H9 (cell line): Measurements from ENCODE around the gene CCL11. TPM values are rescaled to one million over a fixed set of nuclear protein-coding genes. Genes with fewer than 3 reads are reported as not detected.

Experiments used
- DNase-seq: peaks from one replicate; pipeline ENCODE4 v3.0.0-alpha.2; 2017
- H2AFZ ChIP-seq: one replicate; pipeline ENCODE4 v1.6.1; 2013; ENCODE audit warnings: mild to moderate bottlenecking, low read length, control low read depth, moderate library complexity
- H2AK5ac ChIP-seq: 2 replicates; pipeline ENCODE4 v1.6.1; 2013; ENCODE audit warnings: low read length, control low read depth, mixed read lengths; ENCODE audit not compliant: insufficient read length
- H2BK120ac ChIP-seq: one replicate; pipeline ENCODE4 v1.6.1; 2013; ENCODE audit warnings: low read depth, mild to moderate bottlenecking, low read length, control low read depth, inconsistent platforms; ENCODE audit not compliant: poor library complexity, severe bottlenecking
- H2BK12ac ChIP-seq: 2 replicates; pipeline ENCODE4 v1.6.1; 2013; ENCODE audit warnings: low read length, control low read depth, mixed read lengths, low read depth; ENCODE audit not compliant: insufficient read length
- H2BK15ac ChIP-seq: 2 replicates; pipeline ENCODE4 v1.6.1; 2013; ENCODE audit warnings: low read depth, low read length, control low read depth
- H2BK20ac ChIP-seq: one replicate; pipeline ENCODE4 v1.6.1; 2013; ENCODE audit warnings: low read depth, mild to moderate bottlenecking, low read length, control low read depth, inconsistent platforms; ENCODE audit not compliant: poor library complexity, severe bottlenecking
- H2BK5ac ChIP-seq: 2 replicates; pipeline ENCODE4 v1.6.1; 2013; ENCODE audit warnings: low read length, control low read depth, mixed read lengths; ENCODE audit not compliant: insufficient read length
- H3K14ac ChIP-seq: 2 replicates; pipeline ENCODE4 v1.6.1; 2013; ENCODE audit warnings: low read length, control low read depth; ENCODE audit not compliant: insufficient read depth
- H3K18ac ChIP-seq: 2 replicates; pipeline ENCODE4 v1.6.1; 2013; ENCODE audit warnings: low read depth, mild to moderate bottlenecking, mixed read lengths, low read length, control low read depth; ENCODE audit not compliant: insufficient read length
- H3K23ac ChIP-seq: 2 replicates; pipeline ENCODE4 v1.6.1; 2013; ENCODE audit warnings: low read length, control low read depth, mixed read lengths, low read depth; ENCODE audit not compliant: insufficient read length
- H3K23me2 ChIP-seq: 2 replicates; pipeline ENCODE4 v1.6.1; 2013; ENCODE audit warnings: low read depth, mild to moderate bottlenecking, mixed read lengths, low read length, control low read depth; ENCODE audit not compliant: insufficient read length, poor library complexity, severe bottlenecking
- H3K27ac ChIP-seq: 2 replicates; pipeline ENCODE4 v1.5.1; 2013; ENCODE audit warnings: low read length, control low read depth, mixed read lengths, low read depth; ENCODE audit not compliant: insufficient read length
- H3K27me3 ChIP-seq: 2 replicates; pipeline ENCODE4 v1.6.1; 2013; ENCODE audit warnings: low read length, control low read depth, inconsistent platforms; ENCODE audit not compliant: insufficient read depth
- H3K4ac ChIP-seq: 2 replicates; pipeline ENCODE4 v1.6.1; 2013; ENCODE audit warnings: low read depth, mild to moderate bottlenecking, control low read depth, inconsistent platforms, low read length, moderate library complexity
- H3K4me1 ChIP-seq: 2 replicates; pipeline ENCODE4 v1.6.1; 2013; ENCODE audit warnings: low read length, control low read depth, inconsistent platforms; ENCODE audit not compliant: insufficient read depth
- H3K4me2 ChIP-seq: 2 replicates; pipeline ENCODE4 v1.6.1; 2013; ENCODE audit warnings: low read length, control low read depth, mixed read lengths; ENCODE audit not compliant: insufficient read length, insufficient read depth
- H3K56ac ChIP-seq: 2 replicates; pipeline ENCODE4 v1.6.1; 2013; ENCODE audit warnings: low read depth, mild to moderate bottlenecking, mixed read lengths, low read length, control low read depth; ENCODE audit not compliant: insufficient read length
- H3K79me1 ChIP-seq: 2 replicates; pipeline ENCODE4 v1.6.1; 2013; ENCODE audit warnings: low read depth, mild to moderate bottlenecking, moderate library complexity, low read length, control low read depth, inconsistent platforms; ENCODE audit not compliant: insufficient read depth, poor library complexity, severe bottlenecking
- H3K79me2 ChIP-seq: 2 replicates; pipeline ENCODE4 v1.6.1; 2013; ENCODE audit warnings: low read length, control low read depth, inconsistent platforms; ENCODE audit not compliant: insufficient read depth
- H3K9ac ChIP-seq: 2 replicates; pipeline ENCODE4 v1.6.1; 2013; ENCODE audit warnings: low read length, control low read depth, mixed read lengths; ENCODE audit not compliant: insufficient read length; ENCODE audit errors: extremely low read depth
- H3K9me3 ChIP-seq: one replicate; pipeline ENCODE4 v1.6.1; 2013; ENCODE audit warnings: low read depth, low read length, inconsistent platforms; ENCODE audit not compliant: control insufficient read depth
- H3T11ph ChIP-seq: one replicate; pipeline ENCODE4 v1.6.1; 2013; ENCODE audit warnings: mild to moderate bottlenecking, low read length, control low read depth, inconsistent platforms
- H4K20me1 ChIP-seq: one replicate; pipeline ENCODE4 v1.6.1; 2013; ENCODE audit not compliant: control insufficient read depth, insufficient read length, insufficient read depth
- H4K5ac ChIP-seq: 2 replicates; pipeline ENCODE4 v1.6.1; 2013; ENCODE audit warnings: low read depth, mild to moderate bottlenecking, mixed read lengths, low read length, control low read depth; ENCODE audit not compliant: insufficient read length
- H4K8ac ChIP-seq: replicated peaks from 2 replicates; pipeline ENCODE4 v1.6.1; 2013; ENCODE audit warnings: low read length, control low read depth, mixed read lengths, low read depth; ENCODE audit not compliant: insufficient read length
- H4K91ac ChIP-seq: 2 replicates; pipeline ENCODE4 v1.6.1; 2013; ENCODE audit warnings: low read depth, mild to moderate bottlenecking, moderate library complexity, mixed read lengths, low read length, control low read depth; ENCODE audit not compliant: insufficient read length
- H3K27ac Mint-ChIP-seq, 3 experiments: 2 replicates in 2 of 3; 3 replicates in 1 of 3; pipeline ENCODE4 v1.8.0; 2020 to 2021; ENCODE audit warnings: mixed read lengths in 3 of 3, mild to moderate bottlenecking in 1 of 3, moderate library complexity in 1 of 3
- H3K27me3 Mint-ChIP-seq: 2 replicates; pipeline ENCODE4 v1.8.0; 2021; ENCODE audit warnings: low read depth, mild to moderate bottlenecking, moderate library complexity, mixed read lengths
- H3K36me3 Mint-ChIP-seq, 3 experiments: 2 replicates in 2 of 3; 3 replicates in 1 of 3; pipeline ENCODE4 v1.8.0; 2020 to 2021; ENCODE audit warnings: low read depth in 3 of 3, mixed read lengths in 3 of 3; ENCODE audit not compliant: insufficient read depth in 1 of 3
- H3K4me1 Mint-ChIP-seq, 2 experiments: 2 replicates each; pipeline ENCODE4 v1.8.0; 2020; ENCODE audit warnings: mixed read lengths in 2 of 2
- H3K4me3 Mint-ChIP-seq, 2 experiments: 2 replicates in 1 of 2; 3 replicates in 1 of 2; pipeline ENCODE4 v1.8.0; 2020 to 2021; ENCODE audit warnings: mild to moderate bottlenecking in 2 of 2, mixed read lengths in 2 of 2, moderate library complexity in 1 of 2
- H3K9me3 Mint-ChIP-seq, 2 experiments: 2 replicates in 1 of 2; 3 replicates in 1 of 2; pipeline ENCODE4 v1.8.0; 2020; ENCODE audit warnings: mild to moderate bottlenecking in 2 of 2, mixed read lengths in 2 of 2, moderate library complexity in 1 of 2
- CTCF ChIP-seq: fragments of 200-600 bp; sonication (generic); conservative IDR thresholded peaks from 3 replicates; pipeline ENCODE4 v1.8.0; 2021; ENCODE audit warnings: antibody characterized with exemption, mild to moderate bottlenecking
- WGBS: extraction: QIAGEN DNeasy Blood & Tissue Kit; methylation state at CpG from one replicate; pipeline ENCODE4 v1.1.7; 2013; ENCODE audit warnings: missing lambda C conversion rate, low lambda C conversion rate, mixed read lengths; ENCODE audit not compliant: insufficient read length; ENCODE audit errors: extremely low coverage; 5-methylcytosine and 5-hydroxymethylcytosine counted together
- total RNA-seq: library from RNA; stranded (reverse); gene quantifications from 2 replicates; pipeline ENCODE4 v1.2.1, GENCODE V29; 2021

The CCL11 gene
- total RNA-seq, 1 experiment from 2014 or later: not detected

DNA sequence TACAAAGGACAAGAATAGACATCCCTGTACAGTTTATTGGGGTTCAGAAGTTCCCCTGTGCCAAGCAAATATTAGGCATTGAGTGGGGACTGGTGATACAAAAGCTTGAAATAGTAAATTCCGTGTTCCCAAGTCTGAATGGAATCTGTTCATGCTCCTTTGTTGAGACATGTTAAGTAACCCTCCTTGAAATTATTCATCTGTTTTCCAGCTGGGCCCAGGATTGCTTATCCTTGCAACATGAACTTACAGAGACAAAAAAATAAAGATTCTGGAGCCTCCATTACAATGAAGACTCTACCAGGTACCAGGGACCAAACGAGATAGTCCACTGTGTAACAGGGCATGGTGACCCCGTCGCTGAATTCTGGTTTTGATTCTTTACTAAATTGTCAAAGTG, 27.6 kb downstream of the CCL11 start:
- Histone ChIP-seq H3T11ph (no peak overlapping the region), H3K4me2 (no peak overlapping the region), H3K79me2 (no peaks in the 10 kb centered on the region), H3K27me3 (no peaks in the 10 kb centered on the region), H3K23me2 (no peaks in the 10 kb centered on the region), H3K56ac (no peak overlapping the region), H2BK12ac (no peak overlapping the region), H2BK20ac (no peak overlapping the region), H2BK5ac (no peak overlapping the region), H4K91ac (no peak overlapping the region), H2AFZ (no peak overlapping the region), H3K14ac (no peak overlapping the region), H2BK15ac (no peak overlapping the region), H2BK120ac (no peak overlapping the region), H4K8ac (no peak overlapping the region), H2AK5ac (no peak overlapping the region), H3K4ac (no peak overlapping the region), H3K23ac (no peak overlapping the region), H4K5ac (no peak overlapping the region), H3K27ac (no peak overlapping the region), H3K79me1 (no peaks in the 10 kb centered on the region), H3K4me1 (no peaks in the 10 kb centered on the region), H4K20me1 (no peaks in the 10 kb centered on the region), H3K18ac (no peak overlapping the region), H3K9me3 (no peaks in the 10 kb centered on the region), H3K9ac (no peak overlapping the region)
- Mint-ChIP-seq H3K4me3 (no peak overlapping the region), H3K36me3 (no peaks in the 10 kb centered on the region), H3K9me3 (no peaks in the 10 kb centered on the region), H3K4me1 (no peaks in the 10 kb centered on the region), H3K27ac (no peak overlapping the region), H3K27me3 (peaks cover 14% of the 10 kb centered on the region)
- WGBS: no CpG with 5 or more reads among the region's 4 CpGs
- DNase-seq: no peak
- no peak for TF ChIP-seq CTCF
